ENCODE measurements around the gene TMEFF2.

- TF ChIP-seq CTCF (IDR thresholded peaks at IDR 0.05) (no peak), ZFX (IDR thresholded peaks at IDR 0.05; ENCODE audit: borderline replicate concordance) (no peak)
Measured at GRCh38 chr2:191970867-191971266, 223.9 kb downstream of the TMEFF2 start.

Measured in 22Rv1 (cell line).